ENCODE results near the gene ATP5ME. TPM values are rescaled to one million over a fixed set of nuclear protein-coding genes. Genes with fewer than 3 reads are reported as not detected.

Gene ATP5ME
- total RNA-seq, 2 donors from 2014 or later: 416 to 553 TPM

GRCh38 chr4:655464-656151 is 18.5 kb downstream of the ATP5ME start:
- Histone ChIP-seq H3K4me3 (no peak overlapping the region), H3K9me3 (no peaks in the 10 kb centered on the region), H3K27ac (no peak overlapping the region), H3K4me1 (no peaks in the 10 kb centered on the region), H3K27me3 (peaks cover 10% of the 10 kb centered on the region), H3K36me3 (no peaks in the 10 kb centered on the region), H3K9ac (ENCODE audit: low read depth in 2 of 2, low read length in 2 of 2) (no peak overlapping the region)
- TF ChIP-seq CTCF (IDR thresholded peaks at IDR 0.05): no peak
- intact Hi-C loops (cut with DNase I): no loop called here
- no peak for DNase-seq

- H3K27ac ChIP-seq: no peak overlapping the region
- no peak for DNase-seq
Observed at GRCh38 chr4:654871-655463, 19.1 kb downstream of the ATP5ME start.

GRCh38 chr4:654503-654845 is 19.6 kb downstream of the ATP5ME start:
- no peak for DNase-seq
- intact Hi-C loops (cut with DNase I): no loop called here

More at GRCh38 chr4:654871-655463, 19.1 kb downstream of the ATP5ME start:
- Histone ChIP-seq H3K9ac (ENCODE audit: low read depth in 2 of 2, low read length in 2 of 2) (no peak overlapping the region), H3K27me3 (peaks cover 14% of the 10 kb centered on the region), H3K4me1 (no peaks in the 10 kb centered on the region), H3K4me3 (no peak overlapping the region), H3K36me3 (no peaks in the 10 kb centered on the region), H3K9me3 (no peaks in the 10 kb centered on the region)
- intact Hi-C loops (cut with DNase I): no loop called here
- TF ChIP-seq CTCF (IDR thresholded peaks at IDR 0.05): no peak

GRCh38 chr4:653831-654502 is 20.1 kb downstream of the ATP5ME start:
- no peak for TF ChIP-seq CTCF (IDR thresholded peaks at IDR 0.05)
- H3K36me3 ChIP-seq: no peaks in the 10 kb centered on the region
- no peaks in the 10 kb centered on the region for H3K4me1 ChIP-seq
- no peak overlapping the region for H3K9ac ChIP-seq (ENCODE audit: low read depth in 2 of 2, low read length in 2 of 2)
- intact Hi-C loops (cut with DNase I): no loop called here
- no peak for DNase-seq
- H3K9me3 ChIP-seq: no peaks in the 10 kb centered on the region
- peaks cover 14% of the 10 kb centered on the region for H3K27me3 ChIP-seq
- H3K27ac ChIP-seq: no peak overlapping the region
- no peak overlapping the region for H3K4me3 ChIP-seq

More at GRCh38 chr4:654503-654845, 19.6 kb downstream of the ATP5ME start:
- H3K9ac ChIP-seq (ENCODE audit: low read depth in 2 of 2, low read length in 2 of 2): no peak overlapping the region
- H3K4me3 ChIP-seq: no peak overlapping the region
- H3K36me3 ChIP-seq: no peaks in the 10 kb centered on the region
- no peaks in the 10 kb centered on the region for H3K9me3 ChIP-seq
- peaks cover 14% of the 10 kb centered on the region for H3K27me3 ChIP-seq
- H3K4me1 ChIP-seq: no peaks in the 10 kb centered on the region
- no peak for TF ChIP-seq CTCF (IDR thresholded peaks at IDR 0.05)
- no peak overlapping the region for H3K27ac ChIP-seq

- intact Hi-C loops (cut with DNase I): no loop called here
- H3K27ac ChIP-seq: no peak overlapping the region
- H3K9ac ChIP-seq (ENCODE audit: low read depth in 2 of 2, low read length in 2 of 2): no peak overlapping the region
- no peaks in the 10 kb centered on the region for H3K9me3 ChIP-seq
- TF ChIP-seq CTCF (IDR thresholded peaks at IDR 0.05): no peak
- H3K4me3 ChIP-seq: no peak overlapping the region
- no peak for DNase-seq
- H3K36me3 ChIP-seq: no peaks in the 10 kb centered on the region
- no peaks in the 10 kb centered on the region for H3K4me1 ChIP-seq
- H3K27me3 ChIP-seq: peaks cover 14% of the 10 kb centered on the region
Observed at GRCh38 chr4:653080-653821, 20.8 kb downstream of the ATP5ME start.

Measured in colonic mucosa (tissue), 4 donors.